Stimulated activated CD4-positive, alpha-beta T cell treated with anti-CD3 and anti-CD28 coated beads, Interleukin-4, amount 100 ng/mL, for 24 hours (primary cell): ENCODE data around the gene PTPRD.

Experiments
- DNase-seq: peaks from one replicate; pipeline ENCODE4 v3.0.0-alpha.2; 2020

Gene PTPRD

DNA sequence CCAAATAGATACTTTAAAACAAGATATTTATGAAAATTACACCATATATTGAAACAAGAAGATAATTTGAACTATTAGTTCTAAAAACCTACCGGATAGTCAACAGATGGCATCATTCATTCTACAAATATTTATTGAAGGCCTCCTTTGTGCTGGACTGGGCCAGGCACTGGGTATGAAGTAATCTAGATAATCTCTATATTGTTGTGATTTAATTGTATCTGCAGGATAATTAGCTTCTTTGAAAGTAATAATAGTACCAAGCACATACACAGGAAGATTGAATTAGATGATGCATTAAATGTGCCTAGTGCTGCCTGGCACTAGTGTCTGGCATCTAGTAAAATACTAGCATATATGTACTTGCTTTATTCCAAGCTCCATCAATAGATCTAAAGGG lies 2078.0 kb downstream of the PTPRD start:
- no peak for DNase-seq

DNA sequence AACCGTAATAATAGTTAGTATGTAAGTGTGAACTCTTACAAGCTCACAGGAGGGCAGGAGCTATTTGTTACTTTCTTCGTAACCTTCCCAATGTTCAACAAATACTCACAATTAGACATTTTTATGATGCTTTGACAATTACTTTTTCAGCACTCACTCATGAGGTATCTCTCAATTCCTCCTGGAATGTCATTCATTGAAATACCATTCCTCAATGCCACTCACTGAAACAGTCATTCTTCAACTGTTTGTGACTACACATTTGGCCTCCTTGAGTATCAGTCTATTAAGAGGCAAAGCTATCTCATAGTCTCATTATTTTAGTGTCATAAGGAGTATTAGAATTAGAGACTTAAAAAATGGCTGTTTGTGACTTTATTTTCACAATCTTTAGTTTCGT lies 2079.1 kb downstream of the PTPRD start:
- no peak for DNase-seq

DNA sequence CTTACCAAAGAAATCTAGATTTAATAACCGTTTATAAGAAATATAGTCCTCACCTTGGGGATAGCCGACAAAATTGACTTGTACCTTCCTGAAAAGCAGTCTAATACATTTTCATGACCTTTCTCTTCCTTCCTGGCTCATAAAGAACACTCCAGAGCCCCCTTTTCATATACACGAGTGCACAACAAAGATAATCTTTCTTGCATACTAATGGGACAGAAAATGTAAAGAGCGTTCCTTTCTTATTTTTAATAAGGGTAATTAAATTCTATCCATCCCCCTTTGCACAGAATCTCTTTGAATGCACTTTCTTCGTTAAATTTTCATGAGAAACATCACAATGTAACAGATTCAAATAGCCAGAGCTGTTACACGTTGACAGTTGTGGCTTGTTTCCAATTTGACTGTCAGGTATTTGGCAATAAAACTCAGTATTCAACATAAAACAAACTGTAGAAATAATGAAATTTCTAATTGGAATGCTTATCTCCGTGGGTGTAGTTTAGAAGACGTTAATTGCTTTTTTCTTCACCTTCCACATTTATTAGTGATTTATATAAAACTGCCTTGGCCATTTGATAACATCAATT lies 2080.9 kb downstream of the PTPRD start:
- DNase-seq, result no peak

DNA sequence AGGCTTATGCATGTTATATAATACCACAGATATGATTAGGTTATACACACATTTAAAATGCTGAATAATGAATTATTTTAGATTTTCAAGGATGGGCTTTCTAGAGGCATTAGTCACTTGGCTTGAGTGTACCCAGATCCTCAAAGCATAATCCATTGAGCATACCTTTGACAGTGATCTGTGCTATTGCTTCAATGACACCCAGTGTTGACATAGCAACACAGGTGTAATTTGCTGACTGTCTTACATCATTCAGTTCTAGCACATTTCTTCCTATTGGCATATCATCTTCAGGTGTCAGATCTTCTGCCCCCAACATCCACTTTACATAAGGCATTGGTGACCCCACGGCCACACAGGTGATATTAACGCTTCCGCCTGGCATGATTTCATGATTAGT lies 2091.7 kb downstream of the PTPRD start:
- DNase-seq, result no peak

DNA sequence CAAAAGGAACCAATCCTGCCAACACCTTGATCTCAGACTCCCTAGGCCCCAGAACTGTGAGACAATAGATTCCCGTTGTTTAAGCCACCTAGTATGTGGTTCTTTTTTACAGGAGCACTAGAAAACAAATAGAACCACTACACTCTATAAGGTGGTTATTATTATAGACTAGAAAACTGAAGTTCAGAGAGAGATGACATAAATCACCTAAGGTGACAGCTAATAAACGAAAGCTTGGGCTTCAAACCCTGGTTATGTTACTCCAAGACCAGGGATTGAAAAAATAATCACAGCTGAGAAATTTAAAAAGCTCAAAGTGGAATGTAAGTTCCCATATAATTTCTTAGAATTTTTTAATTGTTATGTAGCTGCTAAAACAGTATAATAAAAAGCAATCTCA lies 2097.1 kb downstream of the PTPRD start:
- no peak for DNase-seq

DNA sequence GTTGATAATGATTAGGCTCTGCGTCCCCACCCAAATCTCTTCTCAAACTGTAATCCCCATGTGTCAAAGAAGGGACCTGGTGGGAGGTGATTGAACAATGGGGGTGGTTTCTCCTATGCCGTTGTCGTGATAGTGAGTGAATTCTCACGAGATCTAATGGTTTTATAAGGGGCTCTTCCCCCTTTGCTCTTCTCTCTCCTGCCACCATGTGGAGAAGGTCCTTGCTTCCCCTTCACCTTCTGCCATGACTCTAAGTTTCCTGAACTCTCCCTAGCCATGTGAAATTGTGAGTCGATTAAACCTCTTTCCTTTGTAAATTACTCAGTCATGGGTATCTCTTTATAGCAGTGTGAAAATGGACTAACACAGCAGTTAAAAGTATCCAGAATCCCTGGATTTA lies 2098.0 kb downstream of the PTPRD start:
- no peak for DNase-seq

DNA sequence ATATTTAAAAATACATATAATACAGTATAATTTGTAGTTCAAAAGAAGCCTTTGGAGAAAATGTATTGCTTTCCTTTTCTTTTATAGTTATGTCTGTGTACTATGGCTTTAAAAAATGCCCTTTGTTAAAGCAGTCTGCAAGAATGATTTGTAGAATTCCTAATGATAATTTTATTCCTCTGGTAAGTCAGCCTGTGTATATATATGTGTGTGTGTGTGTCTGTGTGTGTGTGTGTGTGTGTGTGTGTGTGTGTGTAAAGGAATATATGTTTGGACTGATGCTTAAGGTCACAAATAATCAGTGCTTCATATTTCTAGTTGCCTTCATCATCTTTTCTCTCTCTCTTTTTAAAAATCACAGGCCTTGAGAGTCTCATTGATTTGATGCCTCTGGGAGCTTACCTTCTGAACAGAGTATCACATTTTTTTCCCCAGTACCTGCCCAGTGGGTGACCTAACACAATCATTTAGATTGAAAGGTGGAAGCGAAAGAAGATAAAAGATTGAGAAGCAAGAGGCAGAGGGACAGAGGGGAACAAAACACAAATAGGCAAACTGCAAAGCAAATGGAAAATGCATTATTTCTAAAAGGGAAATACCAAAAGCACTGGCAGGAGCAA lies 2104.0 kb downstream of the PTPRD start:
- DNase-seq, result no peak

DNA sequence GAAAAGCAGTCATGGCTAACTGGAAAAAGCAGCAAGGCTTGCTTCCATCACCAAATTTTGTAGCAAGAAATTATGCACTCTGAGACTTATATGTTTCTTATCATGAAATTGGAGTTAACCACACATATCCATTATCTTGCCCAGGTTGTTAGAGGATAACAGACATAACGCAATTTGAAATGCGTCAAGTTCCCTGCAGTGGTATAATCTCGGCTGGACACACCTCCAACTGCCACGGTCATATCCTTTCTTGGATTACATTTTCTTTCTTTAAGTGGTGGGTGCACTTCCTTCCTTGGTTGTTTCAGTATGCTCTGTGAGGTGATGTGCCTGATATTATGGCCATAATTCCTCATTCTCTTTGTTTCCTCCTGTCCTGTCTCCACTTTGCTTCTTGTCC lies 2118.2 kb downstream of the PTPRD start:
- no peak for DNase-seq

DNA sequence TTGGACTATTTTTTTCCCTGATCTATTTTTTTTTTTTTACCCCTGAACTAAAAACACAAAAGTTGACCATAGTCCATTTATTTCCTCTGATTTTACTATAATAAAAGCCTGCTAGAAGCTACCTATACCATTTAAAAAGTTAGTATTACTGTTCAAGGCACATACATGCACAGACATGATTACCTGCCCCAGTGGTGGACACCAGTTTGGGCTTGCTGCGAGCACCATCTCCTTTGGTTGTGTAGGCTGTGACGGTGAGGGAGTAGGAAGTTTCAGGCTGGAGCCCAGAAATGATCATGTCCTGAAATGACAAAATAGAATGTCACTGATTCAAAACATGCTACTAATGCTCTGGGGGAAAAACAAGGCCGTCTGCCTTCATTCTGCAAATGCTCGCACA lies 2120.1 kb downstream of the PTPRD start:
- no peak for DNase-seq

DNA sequence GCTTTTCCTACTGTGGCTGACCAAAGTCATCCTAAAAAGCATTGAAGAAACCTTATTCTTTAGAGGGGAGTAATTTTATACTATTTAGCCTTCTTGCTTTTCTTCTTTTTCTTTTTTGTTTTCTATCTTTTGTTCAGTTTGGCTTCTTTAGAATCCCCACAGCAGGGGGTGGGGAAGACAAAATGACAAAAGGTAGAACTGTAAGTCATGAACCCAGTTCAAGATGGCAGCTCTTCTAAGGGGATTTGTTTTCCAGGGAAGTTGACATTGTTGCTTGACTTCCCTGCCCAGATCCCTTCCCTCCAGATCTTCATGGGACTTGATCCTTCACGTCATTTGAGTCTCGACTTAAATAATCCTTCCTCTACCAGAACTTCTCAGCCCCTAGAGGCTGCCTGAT lies 2120.8 kb downstream of the PTPRD start:
- DNase-seq, result no peak

DNA sequence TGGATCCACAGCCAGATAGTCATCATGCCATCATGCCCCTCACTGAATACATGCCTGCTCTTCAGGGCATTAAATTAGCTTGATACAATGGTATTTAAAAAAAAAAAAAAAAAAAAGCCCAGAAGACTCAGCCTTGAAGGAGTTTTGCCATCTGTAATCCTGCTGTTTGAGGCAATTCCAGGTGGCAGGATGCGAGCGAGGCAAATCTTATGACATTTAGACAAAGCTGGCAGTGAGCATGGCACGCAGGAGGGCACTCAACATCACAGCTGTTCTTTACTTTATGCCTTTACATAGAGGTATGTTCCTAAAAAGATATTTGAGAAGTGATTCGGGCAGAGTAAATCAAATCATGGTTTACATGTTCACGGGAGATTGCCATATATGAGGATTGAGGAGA lies 2121.2 kb downstream of the PTPRD start:
- DNase-seq, result no peak

DNA sequence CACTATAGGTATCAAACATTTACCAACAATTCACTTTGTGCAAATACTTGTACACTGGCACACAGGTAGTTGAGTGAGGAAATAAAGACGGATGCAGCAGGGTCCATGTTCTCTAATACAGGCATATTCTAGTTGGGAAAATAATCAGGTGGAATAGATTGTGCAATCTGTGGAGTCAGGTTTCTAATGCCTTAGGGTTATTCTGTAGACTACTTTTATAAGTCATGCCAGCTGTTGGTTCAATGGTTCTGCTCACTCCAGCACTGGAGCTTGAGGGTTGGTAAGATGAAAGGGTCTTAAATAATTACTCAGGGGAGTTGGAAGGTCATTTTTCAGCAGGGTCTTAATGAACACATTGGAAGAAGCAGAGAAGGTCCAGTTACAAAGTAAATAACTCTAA lies 2123.0 kb downstream of the PTPRD start:
- DNase-seq, result no peak

DNA sequence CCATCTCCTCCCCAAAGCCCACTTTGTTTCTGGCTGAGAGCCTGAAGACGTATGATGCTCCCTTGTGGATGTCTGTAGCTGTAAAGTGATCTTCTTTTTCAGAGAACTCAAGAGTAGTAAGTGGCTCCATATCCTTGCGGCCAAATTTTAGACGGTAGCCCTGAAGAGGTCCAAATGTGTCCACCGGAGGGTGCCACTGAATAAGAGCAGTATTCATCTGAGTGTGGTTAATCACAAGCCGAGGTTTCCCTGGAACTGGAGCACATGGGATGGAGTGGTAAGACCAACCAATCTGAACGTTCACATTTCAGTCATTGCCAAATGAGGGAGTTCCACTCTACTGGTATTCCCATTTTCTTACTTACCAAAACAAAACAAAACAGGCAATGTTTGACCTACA lies 2126.7 kb downstream of the PTPRD start:
- DNase-seq, result no peak

DNA sequence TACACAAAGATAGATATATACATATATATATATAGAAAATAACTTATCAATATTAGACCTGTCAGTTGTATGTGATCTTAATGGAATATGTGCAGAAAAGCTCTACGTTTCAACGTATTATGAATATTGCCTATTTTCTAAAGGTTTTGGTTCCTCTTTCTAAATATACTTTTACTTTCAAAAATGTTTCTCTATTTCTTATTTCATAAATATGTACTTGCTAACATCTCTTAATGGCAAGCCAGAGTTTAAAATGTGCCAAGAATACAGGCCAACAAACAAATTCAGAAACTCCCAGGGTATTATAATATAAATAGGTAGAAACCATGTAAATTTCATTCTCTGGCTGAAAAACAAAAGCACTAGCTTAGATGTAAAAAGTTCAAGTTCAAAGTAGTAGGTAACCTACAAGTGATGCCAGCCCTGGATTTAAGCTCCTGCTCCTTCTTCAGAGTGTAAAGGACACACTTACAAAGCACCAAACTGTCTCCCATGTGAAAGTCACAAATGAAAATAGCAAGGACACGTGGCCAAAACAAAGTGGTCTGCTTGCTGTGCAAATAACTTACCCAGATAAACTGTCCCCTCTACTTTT lies 2128.1 kb downstream of the PTPRD start:
- no peak for DNase-seq

DNA sequence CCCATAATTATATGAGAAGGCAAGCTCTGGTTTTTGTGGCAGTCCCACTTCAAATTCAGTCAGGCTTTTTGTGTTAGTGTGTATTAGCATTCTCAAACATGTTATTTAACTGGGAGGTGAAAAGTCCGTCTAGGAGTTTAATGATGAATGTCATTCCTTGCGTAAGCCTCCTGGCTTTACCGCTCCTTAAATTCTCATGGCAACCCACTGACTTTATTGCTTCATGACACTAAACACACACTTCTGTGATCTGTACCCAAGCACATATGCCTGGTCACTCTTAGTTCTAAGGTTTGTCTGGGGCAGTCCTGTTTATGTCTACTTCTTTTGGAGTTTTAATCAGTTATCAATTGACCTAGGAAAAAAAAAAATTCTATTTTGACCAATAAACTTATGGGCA lies 2135.4 kb downstream of the PTPRD start:
- DNase-seq, result no peak

DNA sequence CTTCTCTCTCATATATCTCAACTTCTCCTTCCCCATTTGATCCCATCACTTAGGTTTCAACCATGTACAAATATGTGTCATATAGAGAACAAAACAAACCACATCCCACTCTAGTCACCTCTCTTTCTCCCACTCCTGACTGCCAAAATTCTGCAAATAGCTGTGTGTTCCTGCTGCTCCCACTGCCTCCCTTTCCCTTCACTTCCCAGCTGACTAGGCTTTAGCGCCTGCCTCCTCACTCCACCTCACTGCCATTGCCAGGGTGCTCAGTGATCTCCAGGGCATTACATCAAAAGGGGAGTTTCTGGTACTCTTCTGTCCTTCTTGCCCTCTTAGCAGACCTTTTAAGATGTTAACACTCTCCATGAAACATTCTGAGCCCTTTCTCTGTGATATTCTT lies 2137.9 kb downstream of the PTPRD start:
- DNase-seq, result no peak

DNA sequence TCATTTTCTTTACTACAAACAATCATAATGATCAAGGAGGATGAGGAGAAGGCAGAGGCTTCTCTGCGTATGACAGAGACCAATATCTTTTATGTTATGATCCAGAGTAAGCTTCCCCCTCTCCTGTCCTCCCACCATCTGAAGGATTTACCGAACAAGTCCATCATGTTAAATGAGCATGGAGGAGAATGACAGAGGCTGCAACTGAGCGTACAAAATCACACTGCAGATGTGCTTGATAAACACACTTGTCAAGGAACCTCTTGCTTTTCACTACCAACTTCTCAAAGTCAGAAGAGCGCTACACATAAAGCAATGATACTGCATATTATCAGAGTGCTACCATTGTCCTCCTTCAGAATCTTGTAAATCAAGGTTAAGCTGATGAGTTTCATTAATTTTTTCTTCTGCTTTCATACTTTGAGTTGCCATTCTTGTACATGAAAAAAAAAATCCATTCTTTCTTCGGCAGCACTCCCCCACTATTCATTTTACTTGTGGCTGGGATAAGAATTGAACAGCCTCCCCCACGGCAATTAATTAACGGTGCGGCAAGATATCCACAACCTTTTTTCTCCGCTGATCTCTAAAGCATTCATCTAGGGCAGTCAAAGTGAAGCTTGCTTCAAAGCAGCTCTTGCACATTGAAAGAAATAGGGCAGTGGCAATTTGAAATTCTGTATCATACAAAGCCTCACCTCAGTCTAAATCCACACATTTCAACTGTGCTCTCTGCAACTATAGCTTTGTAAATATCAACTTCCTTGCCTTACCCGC lies 2139.4 kb downstream of the PTPRD start:
- DNase-seq, result no peak

DNA sequence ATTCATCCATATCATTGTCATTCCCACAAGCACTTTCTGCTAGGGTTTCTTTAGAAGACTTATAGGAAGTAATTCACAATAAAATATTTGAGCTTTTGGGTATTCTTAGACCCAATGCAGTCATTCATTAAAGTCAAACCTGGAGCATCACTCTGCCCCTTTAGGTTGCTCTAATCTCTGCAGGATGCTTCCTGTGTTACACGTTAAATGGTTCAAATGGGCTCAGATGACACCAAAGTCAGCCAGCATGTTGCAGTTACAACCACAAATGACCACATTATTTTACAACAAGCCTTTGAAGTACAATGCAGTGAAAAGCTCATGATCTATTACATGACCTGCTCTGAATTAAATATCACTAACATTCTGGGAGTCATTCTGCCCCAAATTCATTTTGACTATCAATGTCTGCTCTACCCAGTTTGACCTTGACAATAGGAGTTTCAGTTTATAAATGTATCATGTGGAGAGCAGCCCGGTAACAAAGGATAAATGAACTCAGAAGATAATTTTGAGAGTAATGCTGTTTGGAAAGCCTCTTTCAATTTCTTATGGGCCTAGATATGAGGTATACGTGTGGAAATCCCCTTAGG lies 2144.7 kb downstream of the PTPRD start:
- DNase-seq, result no peak

DNA sequence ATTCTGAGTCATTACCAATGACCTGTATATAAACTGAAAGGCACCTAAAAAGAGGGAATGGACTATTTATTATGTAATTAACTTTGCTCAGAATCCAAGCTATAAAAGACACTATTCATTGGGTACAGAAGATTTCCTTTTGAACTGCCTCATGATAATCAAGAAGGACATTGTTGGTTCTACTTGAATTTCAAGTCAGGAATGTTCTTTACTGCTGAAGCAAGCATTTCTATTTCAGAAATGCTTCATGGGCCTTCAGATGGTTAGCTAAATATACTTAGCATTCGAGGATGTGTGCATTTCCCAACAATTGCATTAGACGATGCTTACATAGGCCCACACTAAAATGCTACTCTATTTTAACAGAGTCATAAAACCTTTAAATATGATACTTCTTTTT lies 2155.0 kb downstream of the PTPRD start:
- no peak for DNase-seq

DNA sequence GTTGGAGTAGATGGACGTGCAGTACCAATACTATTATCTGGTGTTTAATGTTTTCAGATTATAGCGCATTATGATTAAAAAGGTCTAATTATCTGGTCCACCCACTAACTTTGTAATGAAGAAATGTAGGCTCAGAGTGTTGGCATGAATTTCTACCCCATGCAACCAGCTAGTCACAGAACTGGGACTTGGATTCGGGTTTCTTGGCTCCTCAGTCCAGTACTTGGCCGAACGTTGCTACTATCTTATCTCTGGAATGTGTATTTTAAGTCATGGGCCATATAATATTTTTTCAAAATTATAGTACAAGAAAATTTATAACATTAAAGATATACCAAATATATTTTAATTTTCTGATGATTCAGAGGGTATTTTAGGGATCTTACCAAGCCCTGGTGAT lies 2155.7 kb downstream of the PTPRD start:
- no peak for DNase-seq

DNA sequence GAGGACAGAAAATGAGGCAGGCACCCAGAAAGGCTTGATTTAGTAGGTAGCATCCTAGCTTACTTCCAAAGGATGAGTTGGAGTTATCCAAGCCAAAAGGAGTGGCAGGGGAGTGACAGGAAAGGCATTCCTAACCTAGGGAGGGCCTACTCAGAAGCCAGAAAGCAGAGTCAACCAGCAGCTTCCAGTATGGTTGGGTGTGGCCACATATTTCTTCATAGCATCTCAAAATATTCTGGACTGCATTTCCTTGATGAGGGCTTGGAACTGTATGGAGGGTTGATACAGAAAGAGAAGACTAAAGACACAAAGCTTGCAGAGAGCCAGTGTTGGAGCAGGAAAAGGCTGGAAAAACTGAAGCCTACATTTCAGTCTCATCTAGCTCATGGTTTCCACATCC lies 2156.5 kb downstream of the PTPRD start:
- DNase-seq, result no peak

DNA sequence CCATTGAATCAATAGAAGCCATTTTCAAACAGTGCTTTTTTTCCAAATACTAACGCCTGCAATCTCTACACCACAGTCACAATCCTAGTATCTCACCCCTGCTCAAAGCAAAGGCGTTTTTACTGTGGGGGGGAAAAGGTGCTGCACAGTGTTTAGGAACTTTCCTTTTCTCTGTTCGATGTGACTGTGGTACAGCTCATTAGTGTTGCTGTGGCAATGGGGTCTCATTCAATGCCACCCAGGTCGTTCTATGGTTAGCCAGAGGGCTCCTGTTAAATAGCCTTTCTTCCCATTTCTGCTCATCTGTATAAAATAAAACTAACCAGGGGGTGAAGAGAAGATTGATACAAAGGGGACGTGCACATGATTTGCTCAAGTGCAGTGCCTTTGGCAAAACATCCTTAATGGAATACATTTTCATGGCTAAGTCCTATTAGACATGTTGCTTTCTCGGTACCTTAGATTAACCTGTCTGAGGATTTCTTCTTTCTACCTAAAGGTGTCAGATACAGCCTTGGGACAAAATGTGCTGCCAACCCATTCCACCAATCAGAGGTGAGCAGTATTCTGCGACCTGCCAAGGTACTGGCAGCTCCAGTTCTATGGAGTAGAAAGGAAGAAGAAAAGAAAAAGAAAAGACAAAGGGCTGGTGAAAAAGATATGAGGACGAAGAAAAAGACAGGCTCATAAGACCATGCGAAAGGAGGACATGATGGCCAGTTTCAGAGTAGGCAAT lies 2161.8 kb downstream of the PTPRD start:
- DNase-seq, result no peak

DNA sequence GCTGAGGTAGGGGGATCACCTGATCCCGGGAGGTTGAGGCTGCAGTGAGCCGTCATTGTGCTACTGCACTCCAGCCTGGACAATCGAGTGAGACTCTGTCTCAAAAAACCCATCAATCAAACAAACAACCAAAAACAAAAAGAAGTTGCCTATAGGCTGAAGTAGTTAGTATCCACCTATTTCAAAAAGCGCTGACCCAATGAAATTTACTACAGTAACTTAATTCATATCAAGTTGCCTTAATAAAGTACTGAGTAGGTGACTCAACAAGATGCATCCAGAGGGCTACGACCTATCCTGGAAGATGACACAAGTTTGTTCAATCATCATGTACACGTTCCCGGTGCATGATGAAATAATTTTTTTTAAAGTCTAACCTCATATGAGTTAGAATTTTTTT lies 2164.6 kb downstream of the PTPRD start:
- no peak for DNase-seq
